Fibroblast of lung (primary cell): ENCODE measurements around the gene PKD1L1. TPM values are rescaled to one million over a fixed set of nuclear protein-coding genes. Genes with fewer than 3 reads are reported as not detected.
"Not testable (repeated sequence)": the region's sequence is repeated elsewhere in the genome, so short reads cannot be mapped to it uniquely, and the experiment has no call there.

Source experiments
- DNase-seq, 2 donors: peaks; one replicate each; pipeline versions ENCODE4 v3.0.0 to v3.0.0-alpha.2; 2010; ENCODE audit warnings: low read depth in 2 of 2
- H2AFZ ChIP-seq: 2 replicates; pipeline ENCODE4 v1.5.1; 2012; ENCODE audit warnings: low read length, control low read depth, inconsistent platforms
- H3K27ac ChIP-seq: 2 replicates; pipeline ENCODE4 v1.5.1; 2011; ENCODE audit warnings: low read length, control low read depth; ENCODE audit not compliant: insufficient read depth
- H3K27me3 ChIP-seq: 2 replicates; pipeline ENCODE4 v1.5.1; 2011; ENCODE audit warnings: mild to moderate bottlenecking, low read length; ENCODE audit not compliant: control insufficient read depth, insufficient read depth
- H3K36me3 ChIP-seq: 2 replicates; pipeline ENCODE4 v1.5.1; 2011; ENCODE audit warnings: low read length; ENCODE audit not compliant: control insufficient read depth, insufficient read depth
- H3K4me1 ChIP-seq: 2 replicates; pipeline ENCODE4 v1.5.1; 2011; ENCODE audit warnings: low read length; ENCODE audit not compliant: control insufficient read depth, insufficient read depth; ENCODE audit errors: extremely low read depth
- H3K4me2 ChIP-seq: 2 replicates; pipeline ENCODE4 v1.5.1; 2011; ENCODE audit warnings: low read length, control low read depth; ENCODE audit not compliant: insufficient read depth; ENCODE audit errors: extremely low read depth
- H3K4me3 ChIP-seq, 4 experiments: fragments of 200-600 bp in 1 of 4; sonication (generic) in 1 of 4; replicated peaks in 1 of 4; 2 replicates each; pipeline ENCODE4 v1.5.1; 2011 to 2016; ENCODE audit warnings: low read length in 4 of 4, low read depth in 3 of 4, mild to moderate bottlenecking in 3 of 4, control low read depth in 2 of 4, inconsistent platforms in 1 of 4, mixed read lengths in 1 of 4; ENCODE audit not compliant: insufficient read depth in 1 of 4; ENCODE audit errors: control extremely low read depth in 1 of 4
- H3K79me2 ChIP-seq: 2 replicates; pipeline ENCODE4 v1.5.1; 2012; ENCODE audit warnings: mild to moderate bottlenecking, low read length, inconsistent platforms; ENCODE audit not compliant: control insufficient read depth, insufficient read depth
- H3K9ac ChIP-seq: 2 replicates; pipeline ENCODE4 v1.5.1; 2011; ENCODE audit warnings: mild to moderate bottlenecking, low read length, control low read depth; ENCODE audit not compliant: insufficient read depth
- H3K9me3 ChIP-seq: 2 replicates; pipeline ENCODE4 v1.5.1; 2012; ENCODE audit warnings: low read depth, low read length; ENCODE audit not compliant: control insufficient read depth, insufficient read depth
- H4K20me1 ChIP-seq: 2 replicates; pipeline ENCODE4 v1.5.1; 2011; ENCODE audit warnings: low read length; ENCODE audit not compliant: control insufficient read depth, insufficient read depth; ENCODE audit errors: extremely low read depth
- CTCF ChIP-seq, 2 donors: IDR thresholded peaks in 1 of 2; conservative IDR thresholded peaks in 1 of 2; 1 replicate in 1 of 2; 2 replicates in 1 of 2; pipeline ENCODE4 v1.5.1; 2011 to 2012; ENCODE audit warnings: low read length in 2 of 2, control low read depth in 1 of 2, inconsistent platforms in 1 of 2, low read depth in 1 of 2, mild to moderate bottlenecking in 1 of 2
- EZH2 ChIP-seq: IDR thresholded peaks from 2 replicates; pipeline ENCODE4 v1.5.1; 2012; ENCODE audit warnings: low read length, control low read depth, mild to moderate bottlenecking; ENCODE audit errors: missing control alignments
- polyA plus RNA-seq, 2 donors: library from polyadenylated mRNA; depleted of rRNA in 1 of 2; stranded (reverse) in 1 of 2; unstranded in 1 of 2; fragments of >200 nt; gene quantifications; 2 replicates each; pipeline ENCODE4 v1.2.1, GENCODE V29; 2011 to 2012; ENCODE audit warnings: missing spikeins in 1 of 2
- total RNA-seq: library from RNA; depleted of rRNA; stranded (reverse); fragments of >200 nt; gene quantifications from 2 replicates; pipeline ENCODE4 v1.2.1, GENCODE V29; 2014

The PKD1L1 gene
- total and polyA plus RNA-seq, 2 donors (not counting 1 experiment from before 2014, with no cell fraction given), result under 0.01 to 0.12 TPM

- no peak overlapping the region for H3K27ac ChIP-seq
- H4K20me1 ChIP-seq, result no peaks in the 10 kb centered on the region
- TF ChIP-seq CTCF (conservative IDR thresholded peaks at IDR 0.05 in 1 of 2, IDR thresholded peaks at IDR 0.05 in 1 of 2; ENCODE audit: low read depth in 1 of 2, low read length in 2 of 2) (no peak), EZH2 (no peak)
- no peak for DNase-seq
- no peaks in the 10 kb centered on the region for H3K9me3 ChIP-seq
- no peak overlapping the region for H3K4me3 ChIP-seq
- no peaks in the 10 kb centered on the region for H3K27me3 ChIP-seq
- H3K36me3 ChIP-seq, result no peaks in the 10 kb centered on the region
- H3K9ac ChIP-seq, result no peak overlapping the region
- H3K79me2 ChIP-seq, result no peaks in the 10 kb centered on the region
- no peak overlapping the region for H3K4me2 ChIP-seq
- H3K4me1 ChIP-seq, result peaks cover 15% of the 10 kb centered on the region
- no peak overlapping the region for H2AFZ ChIP-seq
Measured at GRCh38 chr7:47755248-47755647, 193.0 kb downstream of the PKD1L1 start.

- not testable (repeated sequence) for H3K27me3 ChIP-seq, H2AFZ ChIP-seq, H3K4me1 ChIP-seq, H3K79me2 ChIP-seq, H3K9ac ChIP-seq, DNase-seq, H4K20me1 ChIP-seq, H3K4me2 ChIP-seq, H3K36me3 ChIP-seq, H3K27ac ChIP-seq, H3K9me3 ChIP-seq, H3K4me3 ChIP-seq
Measured at GRCh38 chr7:47751724-47752123, 196.5 kb downstream of the PKD1L1 start.

GRCh38 chr7:47751043-47751442, 197.2 kb downstream of the PKD1L1 start:
- no peak for DNase-seq
- no peak overlapping the region for H2AFZ ChIP-seq
- H3K9me3 ChIP-seq, result no peaks in the 10 kb centered on the region
- no peak overlapping the region for H3K9ac ChIP-seq
- no peak overlapping the region for H3K4me3 ChIP-seq
- no peaks in the 10 kb centered on the region for H3K36me3 ChIP-seq
- TF ChIP-seq CTCF (conservative IDR thresholded peaks at IDR 0.05 in 1 of 2, IDR thresholded peaks at IDR 0.05 in 1 of 2; ENCODE audit: low read depth in 1 of 2, low read length in 2 of 2) (no peak), EZH2 (no peak)
- H3K4me2 ChIP-seq, result no peak overlapping the region
- no peaks in the 10 kb centered on the region for H4K20me1 ChIP-seq
- no peaks in the 10 kb centered on the region for H3K27me3 ChIP-seq
- no peaks in the 10 kb centered on the region for H3K4me1 ChIP-seq
- no peaks in the 10 kb centered on the region for H3K79me2 ChIP-seq
- H3K27ac ChIP-seq, result no peak overlapping the region
